A673 (cell line): Measurements from ENCODE around the gene FAM9C.

Experiments used
- EZH2 ChIP-seq: fragments of 200-600 bp; sonication (generic); IDR thresholded peaks from 2 replicates; pipeline ENCODE4 v1.6.1; 2017; ENCODE audit warnings: borderline replicate concordance, low read depth, mild to moderate bottlenecking, mixed read lengths, antibody characterized with exemption, low read length; ENCODE audit not compliant: poor library complexity, severe bottlenecking
- TF ChIP-seq, protein P1 (sequence below): fragments of 300-800, 200-600 bp; sonication (generic); conservative IDR thresholded peaks from 2 replicates; pipeline ENCODE4 v1.5.1; 2017; ENCODE audit warnings: low read depth, mild to moderate bottlenecking, antibody characterized with exemption, low read length, moderate library complexity, mixed read lengths

DNA sequence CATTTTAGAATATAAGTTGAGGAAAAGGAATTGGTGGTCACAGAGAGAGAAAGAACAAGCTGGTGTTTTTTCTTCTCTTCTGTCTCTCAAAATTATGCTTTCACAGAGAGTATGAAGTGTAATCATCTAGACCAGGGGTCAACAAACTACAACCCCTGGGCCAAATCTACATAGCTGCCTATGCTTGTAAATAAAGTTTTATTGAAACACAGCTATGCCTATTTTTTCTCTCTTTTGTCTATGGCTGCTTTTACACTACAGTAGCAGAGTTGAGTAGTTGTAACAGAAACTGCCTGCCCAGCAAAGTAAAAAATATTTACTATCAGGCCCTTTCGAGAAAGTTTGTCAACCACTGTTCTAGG, 6.7 kb upstream of the FAM9C start:
- TF ChIP-seq, protein P1, sequence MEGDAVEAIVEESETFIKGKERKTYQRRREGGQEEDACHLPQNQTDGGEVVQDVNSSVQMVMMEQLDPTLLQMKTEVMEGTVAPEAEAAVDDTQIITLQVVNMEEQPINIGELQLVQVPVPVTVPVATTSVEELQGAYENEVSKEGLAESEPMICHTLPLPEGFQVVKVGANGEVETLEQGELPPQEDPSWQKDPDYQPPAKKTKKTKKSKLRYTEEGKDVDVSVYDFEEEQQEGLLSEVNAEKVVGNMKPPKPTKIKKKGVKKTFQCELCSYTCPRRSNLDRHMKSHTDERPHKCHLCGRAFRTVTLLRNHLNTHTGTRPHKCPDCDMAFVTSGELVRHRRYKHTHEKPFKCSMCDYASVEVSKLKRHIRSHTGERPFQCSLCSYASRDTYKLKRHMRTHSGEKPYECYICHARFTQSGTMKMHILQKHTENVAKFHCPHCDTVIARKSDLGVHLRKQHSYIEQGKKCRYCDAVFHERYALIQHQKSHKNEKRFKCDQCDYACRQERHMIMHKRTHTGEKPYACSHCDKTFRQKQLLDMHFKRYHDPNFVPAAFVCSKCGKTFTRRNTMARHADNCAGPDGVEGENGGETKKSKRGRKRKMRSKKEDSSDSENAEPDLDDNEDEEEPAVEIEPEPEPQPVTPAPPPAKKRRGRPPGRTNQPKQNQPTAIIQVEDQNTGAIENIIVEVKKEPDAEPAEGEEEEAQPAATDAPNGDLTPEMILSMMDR = no peak
- no peak for TF ChIP-seq EZH2
